ENCODE data around the gene HSPA12B.

Gene HSPA12B

GRCh38 chr20:3749087-3749688 is 16.7 kb downstream of the HSPA12B start:
- no peak for DNase-seq

- DNase-seq: peak; percentile 83
These were observed 17.4 kb downstream of the HSPA12B start for GRCh38 chr20:3749689-3750531.

GRCh38 chr20:3751305-3751674 is 18.8 kb downstream of the HSPA12B start:
- no peak for DNase-seq

GRCh38 chr20:3751675-3752385 is 19.3 kb downstream of the HSPA12B start:
- DNase-seq: peak; percentile 75

GRCh38 chr20:3752386-3752759 is 19.9 kb downstream of the HSPA12B start:
- no peak for DNase-seq

- DNase-seq: no peak
These were observed 20.6 kb downstream of the HSPA12B start for GRCh38 chr20:3753098-3753497.

GRCh38 chr20:3753501-3754275 is 21.2 kb downstream of the HSPA12B start:
- no peak for DNase-seq

GRCh38 chr20:3754276-3754630 is 21.8 kb downstream of the HSPA12B start:
- DNase-seq: no peak

GRCh38 chr20:3755269-3755668 is 22.8 kb downstream of the HSPA12B start:
- no peak for DNase-seq

- no peak for DNase-seq
These were observed 23.5 kb downstream of the HSPA12B start for GRCh38 chr20:3755814-3756480.

GRCh38 chr20:3757268-3757667 is 24.8 kb downstream of the HSPA12B start:
- DNase-seq: no peak

- DNase-seq: no peak
These were observed 26.1 kb downstream of the HSPA12B start for GRCh38 chr20:3758566-3758965.

- no peak for DNase-seq
These were observed 26.9 kb downstream of the HSPA12B start for GRCh38 chr20:3759316-3759823.

- no peak for DNase-seq
These were observed 27.4 kb downstream of the HSPA12B start for GRCh38 chr20:3759884-3760283.

- no peak for DNase-seq
These were observed 28.3 kb downstream of the HSPA12B start for GRCh38 chr20:3760655-3761348.

- no peak for DNase-seq
These were observed 31.5 kb downstream of the HSPA12B start for GRCh38 chr20:3763671-3764601.

GRCh38 chr20:3764659-3765058 is 32.2 kb downstream of the HSPA12B start:
- DNase-seq: no peak

GRCh38 chr20:3765171-3765882 is 32.8 kb downstream of the HSPA12B start:
- no peak for DNase-seq

- no peak for DNase-seq
These were observed 34.1 kb downstream of the HSPA12B start for GRCh38 chr20:3766422-3767109.

GRCh38 chr20:3767110-3767426 is 34.6 kb downstream of the HSPA12B start:
- DNase-seq: no peak

Data from activated CD8-positive, alpha-beta memory T cell treated with anti-CD3 and anti-CD28 coated beads, Interleukin-2, amount 50 U/mL, for 48 hours (primary cell).